Kasumi-1 (cell line): ENCODE data around the gene OR13C2.
A peak's percentile ranks its signal among the peaks of the same experiment; 100 is the strongest.
"Not testable (repeated sequence)": the region's sequence is repeated elsewhere in the genome, so short reads cannot be mapped to it uniquely, and the experiment has no call there.

Experiments
- DNase-seq, 2 experiments: peaks; one replicate each; lab custom pipeline; 2025; lab: John Stamatoyannopoulos, UW

The OR13C2 gene

DNA sequence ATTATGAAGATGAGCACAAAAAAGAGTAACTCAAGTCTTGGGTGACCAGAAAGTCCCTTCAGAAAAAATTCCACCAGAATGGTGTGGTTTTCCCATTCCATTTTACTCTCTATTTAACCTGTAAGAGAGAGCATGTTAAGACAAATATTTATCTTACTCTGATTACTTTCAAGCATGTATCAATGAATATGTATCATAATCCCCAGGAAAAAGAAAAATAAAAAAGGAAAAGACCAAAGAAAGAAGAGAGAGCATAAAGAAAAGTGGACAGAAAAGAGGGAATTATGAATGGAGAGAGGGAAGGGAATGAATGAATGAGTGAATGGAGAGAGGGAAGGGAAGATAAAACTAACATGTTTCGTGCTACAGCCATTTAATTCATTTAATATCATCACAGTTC is at the start of gene OR13C2:
Gene OR13C2, minus strand, starts transcription at position 101 of the 400 bp plus-strand sequence. Its CDS starts 0 bp downstream, at position 101.
- not testable (repeated sequence) for DNase-seq

- DNase-seq = no peak
Measured at GRCh38 chr9:104635456-104635855, 30.0 kb upstream of the OR13C2 start.

DNA sequence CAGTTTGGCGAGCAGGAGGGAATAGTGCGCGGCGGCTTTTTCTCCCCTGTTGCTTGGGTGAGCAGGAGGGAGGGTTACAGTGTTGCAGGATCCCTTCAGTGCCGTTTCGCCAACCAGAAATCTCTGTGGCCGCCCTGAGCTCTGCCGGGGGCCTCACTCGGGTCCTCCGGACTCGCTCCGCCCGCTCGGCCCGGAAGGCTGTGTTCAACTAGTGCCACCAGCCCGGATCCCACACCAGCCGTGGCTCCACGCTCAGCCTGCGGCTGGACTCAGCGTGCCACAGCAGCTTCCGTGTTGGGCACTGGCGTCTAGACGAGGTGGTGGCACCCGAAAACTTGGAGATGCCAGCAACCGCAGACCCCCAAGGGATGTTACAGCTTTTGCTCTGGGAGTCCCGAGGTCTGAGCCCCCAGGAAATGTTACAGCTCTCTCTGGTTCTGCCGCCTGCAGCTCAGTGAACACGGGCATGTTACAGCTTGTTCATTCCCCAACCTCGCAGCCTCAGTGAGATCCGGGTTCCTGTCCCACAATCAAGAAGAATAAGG is 28.6 kb upstream of the OR13C2 start:
- no peak for DNase-seq

DNA sequence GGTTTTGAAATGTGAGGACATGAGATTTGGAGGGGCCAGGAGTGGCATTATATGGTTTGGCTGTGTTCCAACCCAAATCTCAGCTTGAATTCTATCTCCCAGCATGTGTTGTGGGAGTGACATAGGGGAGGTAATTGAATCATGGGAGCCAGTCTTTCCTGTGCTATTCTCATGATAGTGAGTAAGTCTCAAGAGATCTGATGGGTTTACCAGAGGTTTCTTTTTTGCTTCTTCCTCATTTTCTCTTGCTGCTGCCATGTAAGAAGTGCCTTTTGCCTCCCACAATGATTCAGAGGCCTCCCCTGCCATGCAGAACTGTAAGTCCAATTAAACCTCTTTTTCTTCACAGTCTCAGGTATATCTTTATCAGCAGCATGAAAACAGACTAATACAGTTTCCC is 20.5 kb upstream of the OR13C2 start:
- not testable (repeated sequence) for DNase-seq

DNA sequence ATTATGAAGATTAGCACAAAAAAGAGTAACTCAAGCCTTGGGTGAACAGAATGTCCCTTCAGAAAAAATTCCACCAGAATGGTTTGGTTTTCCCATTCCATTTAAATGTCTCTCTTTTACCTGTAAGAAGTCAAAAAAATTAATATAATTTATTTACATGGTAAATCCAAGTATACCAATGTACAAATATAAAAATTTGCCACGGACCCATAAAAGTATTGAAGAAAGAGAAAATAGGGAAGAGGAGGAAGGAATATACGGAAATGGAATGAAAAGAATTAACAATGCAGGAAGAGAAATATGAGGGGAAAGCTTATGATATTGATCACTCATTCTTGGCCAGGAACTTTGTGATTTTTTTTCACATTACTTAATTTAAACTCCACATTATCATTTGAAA is 12.7 kb upstream of the OR13C2 start, which contains the start of gene OR13C9:
Gene OR13C9, minus strand, starts transcription at position 101 of the 400 bp plus-strand sequence. Its CDS starts 0 bp downstream, at position 101.
- DNase-seq = no peak

DNA sequence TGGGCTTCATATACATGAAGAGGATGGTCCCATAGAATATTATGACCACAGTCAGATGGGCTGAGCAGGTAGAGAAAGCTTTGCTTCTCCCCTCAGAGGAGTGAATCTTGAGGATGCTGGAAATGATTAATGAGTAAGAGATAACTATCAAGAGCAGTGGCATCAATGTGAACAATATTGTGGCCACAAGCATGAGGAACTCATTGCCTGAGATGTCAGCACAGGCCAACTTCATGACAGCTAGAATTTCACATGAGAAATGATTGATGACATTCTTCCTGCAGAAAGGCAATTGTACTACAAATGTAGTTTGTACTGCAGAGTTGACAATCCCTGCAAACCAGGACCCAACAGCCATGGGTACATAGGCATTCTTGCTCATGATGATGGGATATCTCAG is 12.0 kb upstream of the OR13C2 start:
- DNase-seq = no peak

DNA sequence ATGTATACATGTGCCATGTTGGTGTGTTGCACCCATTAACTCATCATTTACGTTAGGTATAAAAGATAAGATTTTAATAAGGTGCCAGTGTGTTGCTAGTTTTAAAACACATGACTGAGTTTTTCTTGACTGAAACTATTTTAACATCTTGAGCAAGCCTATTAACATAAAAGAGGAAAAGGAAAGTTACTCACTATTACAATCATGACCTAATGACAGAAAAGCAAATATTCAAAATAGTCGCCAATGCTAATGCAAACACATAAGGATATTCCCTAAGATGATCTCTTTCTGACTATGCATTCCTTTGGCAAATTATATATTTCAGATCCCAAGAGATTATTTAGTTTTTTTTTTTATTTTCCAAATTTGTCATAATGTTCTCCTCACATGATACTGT is 5.8 kb upstream of the OR13C2 start:
- DNase-seq = no peak

GRCh38 chr9:104608336-104608735 is 2.9 kb upstream of the OR13C2 start:
- DNase-seq = peak; percentile 50 to 55

- no peak for DNase-seq
Measured at GRCh38 chr9:104606152-104606551, 725 bp upstream of the OR13C2 start.

DNA sequence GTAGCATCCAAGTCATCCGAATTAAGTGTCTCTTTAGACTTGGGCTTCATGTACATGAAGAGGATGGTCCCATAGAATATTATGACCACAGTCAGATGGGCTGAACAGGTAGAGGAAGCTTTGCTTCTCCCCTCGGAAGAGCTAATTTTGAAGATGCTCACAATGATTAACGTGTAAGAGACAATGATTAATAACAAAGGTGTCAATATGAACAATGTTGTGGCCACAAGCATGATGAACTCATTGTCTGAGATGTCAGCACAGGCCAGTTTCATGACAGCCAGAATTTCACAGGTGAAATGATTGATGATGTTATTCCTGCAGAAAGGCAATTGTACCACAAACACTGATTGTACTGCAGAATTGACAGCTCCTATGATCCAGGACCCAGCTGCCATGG is 626 bp downstream of the OR13C2 start:
- no peak for DNase-seq

DNA sequence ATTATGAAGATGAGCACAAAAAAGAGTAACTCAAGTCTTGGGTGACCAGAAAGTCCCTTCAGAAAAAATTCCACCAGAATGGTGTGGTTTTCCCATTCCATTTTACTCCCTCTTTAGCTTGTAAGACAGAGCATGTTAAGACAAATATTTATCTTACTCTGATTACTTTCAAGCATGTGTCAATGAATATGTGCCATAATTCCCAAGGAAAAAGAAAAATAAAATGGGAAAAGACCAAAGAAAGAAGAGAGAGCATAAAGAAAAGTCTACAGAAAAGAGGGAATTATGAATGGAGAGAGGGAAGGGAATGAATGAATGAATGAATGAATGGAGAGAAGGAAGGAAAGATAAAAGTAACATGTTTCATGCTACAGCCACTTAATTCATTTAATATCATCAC is 6.1 kb downstream of the OR13C2 start, which contains the start of gene OR13C5:
Gene OR13C5, minus strand, starts transcription at position 101 of the 400 bp plus-strand sequence. Its CDS starts 0 bp downstream, at position 101.
- not testable (repeated sequence) for DNase-seq

DNA sequence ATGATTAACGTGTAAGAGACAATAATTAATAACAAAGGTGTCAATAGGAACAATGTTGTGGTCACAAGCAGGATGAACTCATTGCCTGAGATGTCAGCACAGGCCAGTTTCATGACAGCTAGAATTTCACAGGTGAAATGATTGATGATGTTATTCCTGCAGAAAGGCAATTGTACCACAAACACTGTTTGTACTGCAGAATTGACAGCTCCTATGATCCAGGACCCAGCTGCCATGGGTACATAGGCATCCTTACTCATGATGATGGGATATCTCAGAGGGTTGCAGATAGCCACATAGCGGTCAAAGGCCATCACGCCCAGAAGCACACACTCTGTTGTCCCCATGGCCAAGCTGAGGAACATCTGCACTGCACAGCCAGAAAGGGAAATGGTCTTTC is 6.7 kb downstream of the OR13C2 start:
- not testable (repeated sequence) for DNase-seq

DNA sequence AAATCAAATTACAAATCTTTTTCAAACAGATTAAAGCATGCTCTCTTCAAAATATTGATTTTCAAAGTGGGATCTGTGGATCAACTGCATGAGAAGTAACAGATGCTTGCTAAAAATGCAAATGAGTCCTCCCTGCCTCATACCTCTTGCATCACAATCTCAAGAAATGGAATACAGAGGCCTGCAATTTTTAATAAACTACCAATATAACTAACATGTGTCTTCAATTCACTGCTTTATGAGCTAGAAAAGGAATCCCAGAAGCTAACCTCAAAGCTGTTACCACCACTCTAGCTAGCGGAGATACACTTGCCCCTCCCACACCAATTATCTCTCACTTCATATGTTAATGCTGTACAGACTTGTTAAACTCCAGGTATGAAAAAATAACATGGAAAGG is 15.8 kb downstream of the OR13C2 start:
- no peak for DNase-seq

DNA sequence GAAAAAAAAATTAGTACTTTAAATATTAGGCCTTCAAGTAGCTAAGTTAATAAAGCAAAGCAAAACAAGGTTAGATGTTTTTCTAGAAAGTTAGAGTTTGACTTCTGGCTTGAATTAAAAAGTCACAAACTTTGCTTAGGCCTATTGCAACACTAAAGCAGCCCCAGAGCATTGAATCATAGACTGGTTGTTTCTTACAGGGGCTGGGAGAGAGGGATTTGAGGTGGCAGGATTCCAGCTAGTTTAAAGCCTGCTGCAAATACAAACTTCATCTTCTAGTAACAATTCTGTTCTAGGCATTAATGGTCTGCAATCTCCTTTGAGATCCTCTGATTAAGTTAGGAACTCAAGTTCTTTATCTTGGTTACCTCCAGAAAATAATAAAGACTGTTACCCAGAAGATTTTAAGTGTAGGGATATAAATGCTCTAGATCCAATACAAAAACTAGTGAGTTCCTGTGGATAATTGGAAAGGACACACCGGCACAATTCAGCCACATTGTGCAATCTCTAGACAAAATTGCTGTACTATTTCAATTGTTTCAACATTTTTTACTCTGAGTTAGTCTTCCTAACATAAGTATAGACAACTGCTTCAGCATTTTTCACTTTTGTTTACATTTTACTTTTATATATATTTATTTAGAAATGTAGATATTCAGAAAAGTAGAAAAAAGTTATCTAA is 18.8 kb downstream of the OR13C2 start:
- DNase-seq = no peak

DNA sequence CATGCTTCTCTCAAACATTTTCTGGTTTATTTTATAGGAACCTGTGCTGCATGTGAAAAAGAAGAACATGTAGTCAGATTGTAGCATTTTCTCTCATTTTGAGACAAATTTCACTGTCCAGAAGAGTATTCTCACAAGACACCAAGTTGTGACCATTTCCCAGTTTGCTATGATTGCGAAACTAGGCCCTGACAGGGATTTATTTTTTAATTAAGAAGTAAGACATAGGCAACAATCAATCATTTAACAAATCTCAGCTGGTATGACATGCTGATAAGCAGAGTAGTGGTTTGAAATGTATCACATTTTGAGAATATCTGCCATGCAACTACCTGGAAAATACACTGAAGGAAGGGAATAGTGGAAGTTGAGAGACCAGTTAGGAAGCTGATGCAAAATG is 24.9 kb downstream of the OR13C2 start:
- no peak for DNase-seq

- no peak for DNase-seq
Measured at GRCh38 chr9:104577263-104577662, 28.2 kb downstream of the OR13C2 start.

DNA sequence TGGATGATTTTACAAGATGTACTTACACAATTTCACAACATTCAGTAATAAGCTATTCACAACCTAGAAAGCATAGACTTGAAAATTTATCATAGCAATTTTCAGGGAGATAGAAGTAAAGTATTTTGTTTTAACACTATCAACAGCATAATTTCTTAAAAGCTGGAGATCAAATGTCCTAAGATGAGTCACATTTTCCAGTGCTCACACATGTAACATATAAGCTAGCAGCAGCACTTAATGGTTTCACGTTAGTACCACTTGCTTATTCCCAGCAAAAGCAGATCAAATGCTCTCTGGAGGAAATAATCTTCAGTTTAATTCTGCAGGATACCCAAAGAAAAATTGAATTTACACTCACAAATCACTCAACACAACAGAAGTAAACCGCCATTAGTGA is 30.0 kb downstream of the OR13C2 start:
- DNase-seq = no peak

DNA sequence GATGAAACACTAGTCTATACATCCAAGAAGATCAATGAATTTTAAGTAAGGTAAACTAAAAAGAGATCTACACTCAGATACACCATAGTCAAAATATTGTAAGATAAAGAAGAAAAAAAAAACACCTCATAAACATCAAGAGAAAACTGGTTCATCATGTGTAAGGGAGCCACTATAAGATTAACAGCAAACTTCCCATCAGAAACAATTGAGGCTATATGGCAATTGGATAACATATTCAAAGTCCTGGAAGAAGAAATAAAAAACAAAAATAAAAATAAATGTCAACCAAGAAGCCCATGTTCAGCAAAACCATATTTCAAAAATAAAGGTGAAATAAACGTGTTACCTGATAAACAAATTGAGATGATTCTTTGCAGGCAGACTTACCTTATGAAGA is 32.8 kb downstream of the OR13C2 start:
- DNase-seq = peak; percentile 8 to 29

DNA sequence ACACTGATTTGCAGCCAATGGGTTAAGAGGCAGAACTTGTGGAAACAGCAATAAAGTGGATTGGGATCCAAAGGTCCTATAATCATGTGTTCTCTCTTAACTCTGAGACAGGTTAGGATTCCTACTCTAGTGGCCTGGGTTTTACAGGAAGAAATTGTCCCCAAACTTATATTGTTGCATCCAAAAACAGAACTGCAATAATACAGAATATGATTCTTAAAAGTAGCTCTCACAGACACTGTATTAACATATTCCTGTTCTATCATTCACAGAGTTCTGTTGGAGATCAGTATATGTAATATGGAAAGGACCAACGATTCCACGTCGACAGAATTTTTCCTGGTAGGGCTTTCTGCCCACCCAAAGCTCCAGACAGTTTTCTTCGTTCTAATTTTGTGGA is 36.6 kb downstream of the OR13C2 start, which contains the start of gene OR13C8:
Gene OR13C8, plus strand, starts transcription at position 301 of the 400 bp plus-strand sequence. Its CDS starts 0 bp downstream, at position 301.
- DNase-seq = no peak

DNA sequence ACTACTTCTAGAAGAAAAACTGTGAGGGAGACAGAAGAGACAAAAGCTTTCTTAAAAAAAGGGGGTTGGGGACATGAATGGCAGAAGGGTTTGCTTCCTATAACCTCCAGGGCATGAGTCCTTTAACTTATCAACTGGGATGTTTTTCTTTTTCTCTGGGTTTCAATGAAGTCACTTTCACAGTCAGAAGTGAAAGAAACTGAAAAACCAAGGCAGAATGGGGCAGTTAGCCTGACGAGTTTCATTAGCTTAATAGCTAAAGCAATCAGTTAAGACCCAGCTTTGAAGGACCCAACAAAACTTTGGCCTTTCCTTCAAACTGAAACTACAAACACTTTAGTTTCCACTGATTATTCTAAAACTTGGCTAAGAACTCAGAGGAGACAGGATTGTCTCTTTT is 41.1 kb downstream of the OR13C2 start:
- no peak for DNase-seq

- DNase-seq = no peak
Measured at GRCh38 chr9:104556830-104557634, 48.4 kb downstream of the OR13C2 start.

DNA sequence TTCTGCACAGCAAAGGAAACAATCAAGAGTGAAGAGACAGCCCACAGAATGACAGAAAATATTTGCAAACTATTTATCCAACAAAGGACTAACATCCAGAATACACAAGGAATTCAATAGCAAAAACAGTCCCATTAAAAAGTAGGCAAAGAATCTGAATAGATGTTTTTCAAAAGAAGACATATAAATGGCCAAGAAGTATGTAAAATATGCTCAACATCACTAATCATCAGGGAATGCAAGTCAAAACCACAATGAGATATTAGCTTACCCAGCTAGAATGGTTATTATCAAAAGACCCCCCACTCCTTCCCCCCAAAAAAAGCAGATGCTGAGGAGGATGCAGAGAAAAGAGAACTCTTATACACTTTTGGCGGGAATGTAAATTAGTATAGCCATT is 49.9 kb downstream of the OR13C2 start:
- no peak for DNase-seq
